Loucy (cell line): Measurements from ENCODE around the gene CLMN.

Experiments used
- EZH2phosphoT487 ChIP-seq: fragments of 200-600 bp; IDR thresholded peaks from 2 replicates; pipeline ENCODE4 v1.6.1; 2018; ENCODE audit warnings: antibody characterized with exemption, mild to moderate bottlenecking, moderate library complexity, borderline replicate concordance
- TF ChIP-seq, protein P1 (sequence below): fragments of 200-600 bp; sonication (generic); conservative IDR thresholded peaks from 2 replicates; pipeline ENCODE4 v1.5.1; 2014; ENCODE audit warnings: mild to moderate bottlenecking, antibody characterized with exemption, low read length

DNA sequence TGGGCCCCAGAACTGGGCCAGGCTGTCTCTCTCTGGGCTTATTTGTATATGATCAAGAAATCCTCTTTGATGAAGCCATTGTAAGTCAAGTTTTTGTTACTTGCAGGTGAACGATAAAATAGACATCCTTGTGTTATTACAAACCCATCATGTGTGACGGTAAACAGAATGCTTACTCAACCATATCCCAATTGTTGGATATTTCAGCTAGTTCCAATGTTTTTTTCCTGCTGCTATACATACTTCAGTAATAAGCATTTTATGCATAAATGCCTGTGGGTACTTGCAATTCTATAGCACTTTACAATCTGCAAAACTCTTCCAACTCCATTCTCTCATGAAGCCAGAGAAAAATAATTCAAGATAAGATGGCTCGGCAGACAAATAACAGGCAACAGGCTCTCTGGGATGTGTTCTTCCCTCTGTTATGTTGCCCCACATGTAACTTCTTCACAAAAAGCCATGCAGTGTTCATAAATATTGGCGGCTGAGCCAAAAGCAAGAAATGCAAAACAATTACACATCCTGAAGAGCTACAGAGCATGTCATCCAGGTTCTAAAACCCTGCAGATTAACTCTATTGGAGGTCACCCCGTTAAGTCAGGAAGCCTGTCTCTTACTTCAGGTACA lies 69.5 kb downstream of the CLMN start:
- TF ChIP-seq, protein P1, sequence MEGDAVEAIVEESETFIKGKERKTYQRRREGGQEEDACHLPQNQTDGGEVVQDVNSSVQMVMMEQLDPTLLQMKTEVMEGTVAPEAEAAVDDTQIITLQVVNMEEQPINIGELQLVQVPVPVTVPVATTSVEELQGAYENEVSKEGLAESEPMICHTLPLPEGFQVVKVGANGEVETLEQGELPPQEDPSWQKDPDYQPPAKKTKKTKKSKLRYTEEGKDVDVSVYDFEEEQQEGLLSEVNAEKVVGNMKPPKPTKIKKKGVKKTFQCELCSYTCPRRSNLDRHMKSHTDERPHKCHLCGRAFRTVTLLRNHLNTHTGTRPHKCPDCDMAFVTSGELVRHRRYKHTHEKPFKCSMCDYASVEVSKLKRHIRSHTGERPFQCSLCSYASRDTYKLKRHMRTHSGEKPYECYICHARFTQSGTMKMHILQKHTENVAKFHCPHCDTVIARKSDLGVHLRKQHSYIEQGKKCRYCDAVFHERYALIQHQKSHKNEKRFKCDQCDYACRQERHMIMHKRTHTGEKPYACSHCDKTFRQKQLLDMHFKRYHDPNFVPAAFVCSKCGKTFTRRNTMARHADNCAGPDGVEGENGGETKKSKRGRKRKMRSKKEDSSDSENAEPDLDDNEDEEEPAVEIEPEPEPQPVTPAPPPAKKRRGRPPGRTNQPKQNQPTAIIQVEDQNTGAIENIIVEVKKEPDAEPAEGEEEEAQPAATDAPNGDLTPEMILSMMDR, result no peak
- TF ChIP-seq EZH2phosphoT487, result no peak
